Stimulated activated CD8-positive, alpha-beta memory T cell treated with anti-CD3 and anti-CD28 coated beads, Interleukin-4, amount 100 ng/mL, for 1 hour (primary cell): ENCODE measurements around the gene BTBD9.

Experiments used
- DNase-seq, 2 donors: peaks; one replicate each; pipeline ENCODE4 v3.0.0-alpha.2; 2020; ENCODE audit warnings: low read depth in 2 of 2, low spot score in 1 of 2

BTBD9 gene

GRCh38 chr6:38566295-38567030, 73.3 kb downstream of the BTBD9 start:
- DNase-seq, result no peak

- no peak for DNase-seq
Observed at GRCh38 chr6:38564301-38564700, 75.4 kb downstream of the BTBD9 start.

GRCh38 chr6:38555606-38556005, 84.1 kb downstream of the BTBD9 start:
- DNase-seq, result no peak

- DNase-seq, result no peak
Observed at GRCh38 chr6:38554700-38555413, 84.9 kb downstream of the BTBD9 start.

- no peak for DNase-seq
Observed at GRCh38 chr6:38554014-38554413, 85.7 kb downstream of the BTBD9 start.

GRCh38 chr6:38552121-38552520, 87.6 kb downstream of the BTBD9 start:
- DNase-seq, result no peak

GRCh38 chr6:38549795-38550194, 89.9 kb downstream of the BTBD9 start:
- no peak for DNase-seq

GRCh38 chr6:38549180-38549579, 90.5 kb downstream of the BTBD9 start:
- no peak for DNase-seq

- no peak for DNase-seq
Observed at GRCh38 chr6:38543022-38543421, 96.7 kb downstream of the BTBD9 start.

GRCh38 chr6:38542031-38542430, 97.7 kb downstream of the BTBD9 start:
- no peak for DNase-seq

GRCh38 chr6:38533064-38533463, 106.7 kb downstream of the BTBD9 start:
- DNase-seq, result no peak

GRCh38 chr6:38531134-38531533, 108.6 kb downstream of the BTBD9 start:
- no peak for DNase-seq

GRCh38 chr6:38528196-38528965, 111.3 kb downstream of the BTBD9 start:
- DNase-seq, result no peak

- no peak for DNase-seq
Observed at GRCh38 chr6:38527371-38527770, 112.4 kb downstream of the BTBD9 start.

- no peak for DNase-seq
Observed at GRCh38 chr6:38525888-38526287, 113.8 kb downstream of the BTBD9 start.

- no peak for DNase-seq
Observed at GRCh38 chr6:38524436-38525145, 115.1 kb downstream of the BTBD9 start.

GRCh38 chr6:38522322-38522721, 117.4 kb downstream of the BTBD9 start:
- DNase-seq, result no peak

GRCh38 chr6:38518511-38519304, 121.0 kb downstream of the BTBD9 start:
- DNase-seq, result no peak

- DNase-seq, result no peak
Observed at GRCh38 chr6:38517005-38517404, 122.7 kb downstream of the BTBD9 start.

GRCh38 chr6:38514399-38514798, 125.3 kb downstream of the BTBD9 start:
- DNase-seq, result no peak

- no peak for DNase-seq
Observed at GRCh38 chr6:38512211-38512610, 127.5 kb downstream of the BTBD9 start.
